ENCODE results near the gene SRGN. TPM values are rescaled to one million over a fixed set of nuclear protein-coding genes. Genes with fewer than 3 reads are reported as not detected.

SRGN gene
- total and polyA plus RNA-seq, 7 experiments from 2014 or later = 66.6 to 748 (median 118) TPM

DNA sequence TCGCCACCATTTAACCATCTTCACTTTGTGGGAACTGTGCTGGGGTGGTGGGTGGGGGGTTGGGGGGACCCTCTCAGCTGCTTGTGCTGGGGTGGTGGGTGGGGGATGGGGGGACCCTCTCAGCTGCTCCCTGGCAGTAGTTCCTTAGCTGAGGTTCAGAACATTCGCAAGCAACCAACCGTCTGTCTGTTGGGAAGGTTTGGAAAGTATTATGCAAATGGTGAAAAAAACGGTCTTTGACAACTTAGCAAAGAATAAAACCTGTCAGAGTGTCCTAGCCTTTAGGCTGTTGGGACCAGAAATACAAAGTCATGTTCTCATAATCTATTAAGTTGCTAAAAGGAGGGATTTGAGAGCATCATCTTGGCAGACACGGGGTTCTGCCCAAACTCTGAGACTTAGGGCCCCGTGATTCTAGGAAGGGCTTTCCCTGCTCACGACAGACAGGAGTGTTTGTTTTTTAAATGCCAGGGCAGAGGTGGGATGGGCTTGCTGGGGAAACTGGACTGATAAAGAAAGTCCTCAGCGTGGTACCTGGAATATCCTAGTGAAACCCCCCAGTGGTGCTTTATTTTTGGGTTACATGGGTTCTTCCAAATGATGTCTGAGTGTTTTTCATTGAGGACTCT lies 14.1 kb upstream of the SRGN start:
- no peak for ATAC-seq
- H3K27ac ChIP-seq (ENCODE audit: low read depth, low read length) = no peak overlapping the region
- DNase-seq = no peak
- H3K4me1 Mint-ChIP-seq = peaks cover 0 to 15% (median 8%) of the 10 kb centered on the region in 7 donors
- POLR2A ChIA-PET = no interaction called here
- no peak overlapping the region for H3K4me3 Mint-ChIP-seq
- H3K9me3 ChIP-seq (ENCODE audit: control insufficient read depth in 2 of 3, low read length in 3 of 3) = no peaks in the 10 kb centered on the region
- H3K36me3 Mint-ChIP-seq = no peaks in the 10 kb centered on the region
- no peaks in the 10 kb centered on the region for H3K9me3 Mint-ChIP-seq
- intact Hi-C loops (cut with micrococcal nuclease) = no loop called here
- CTCF ChIA-PET = no interaction called here
- no peaks in the 10 kb centered on the region for H3K27me3 Mint-ChIP-seq
- H3K36me3 ChIP-seq (ENCODE audit: control insufficient read depth in 2 of 3, insufficient read depth in 3 of 3, low read length in 3 of 3) = no peaks in the 10 kb centered on the region
- no peaks in the 10 kb centered on the region for H3K27me3 ChIP-seq (ENCODE audit: control insufficient read depth in 2 of 2, insufficient read depth in 2 of 2, low read length in 2 of 2)
- H3K27ac Mint-ChIP-seq = peak overlapping the region in 2 of 9 donors; percentile 6 to 18
- no peak overlapping the region for H3K4me3 ChIP-seq (ENCODE audit: low read length)
- H3K4me1 ChIP-seq (ENCODE audit: control insufficient read depth in 2 of 2, insufficient read depth in 2 of 2, low read length in 2 of 2) = no peaks in the 10 kb centered on the region

DNA sequence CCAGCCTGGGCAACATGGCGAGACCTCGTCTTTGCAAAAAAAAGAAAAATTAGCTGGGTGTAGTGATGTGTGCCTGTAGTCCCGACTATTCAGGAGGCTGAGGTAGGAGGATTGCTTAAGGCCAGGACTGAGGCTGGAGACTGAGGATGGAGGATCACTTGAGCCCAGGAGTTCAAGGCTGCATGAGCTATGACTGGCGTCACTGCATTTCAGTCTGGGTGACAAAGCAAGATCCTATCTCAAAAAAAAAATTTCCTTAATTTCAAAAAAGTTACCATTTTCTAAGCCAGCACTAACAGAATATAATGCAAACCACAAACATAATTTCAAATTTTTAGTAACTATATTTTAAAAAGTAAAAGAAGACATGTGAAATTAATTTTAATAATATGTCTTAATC lies 13.4 kb upstream of the SRGN start:
- H3K27me3 Mint-ChIP-seq = no peaks in the 10 kb centered on the region
- no peaks in the 10 kb centered on the region for H3K36me3 ChIP-seq (ENCODE audit: control insufficient read depth in 2 of 3, insufficient read depth in 3 of 3, low read length in 3 of 3)
- no peaks in the 10 kb centered on the region for H3K9me3 ChIP-seq (ENCODE audit: control insufficient read depth in 2 of 3, low read length in 3 of 3)
- H3K27ac ChIP-seq (ENCODE audit: low read depth, low read length) = no peak overlapping the region
- no peak for ATAC-seq
- H3K36me3 Mint-ChIP-seq = no peaks in the 10 kb centered on the region
- DNase-seq = no peak
- H3K4me1 ChIP-seq (ENCODE audit: control insufficient read depth in 2 of 2, insufficient read depth in 2 of 2, low read length in 2 of 2) = no peaks in the 10 kb centered on the region
- H3K4me3 Mint-ChIP-seq = no peak overlapping the region
- H3K4me3 ChIP-seq (ENCODE audit: low read length) = no peak overlapping the region
- H3K27me3 ChIP-seq (ENCODE audit: control insufficient read depth in 2 of 2, insufficient read depth in 2 of 2, low read length in 2 of 2) = no peaks in the 10 kb centered on the region
- peaks cover 0 to 15% (median 8%) of the 10 kb centered on the region in 7 donors for H3K4me1 Mint-ChIP-seq
- no peak overlapping the region for H3K27ac Mint-ChIP-seq
- intact Hi-C loops (cut with micrococcal nuclease) = no loop called here
- CTCF ChIA-PET = no interaction called here
- POLR2A ChIA-PET = no interaction called here
- no peaks in the 10 kb centered on the region for H3K9me3 Mint-ChIP-seq

DNA sequence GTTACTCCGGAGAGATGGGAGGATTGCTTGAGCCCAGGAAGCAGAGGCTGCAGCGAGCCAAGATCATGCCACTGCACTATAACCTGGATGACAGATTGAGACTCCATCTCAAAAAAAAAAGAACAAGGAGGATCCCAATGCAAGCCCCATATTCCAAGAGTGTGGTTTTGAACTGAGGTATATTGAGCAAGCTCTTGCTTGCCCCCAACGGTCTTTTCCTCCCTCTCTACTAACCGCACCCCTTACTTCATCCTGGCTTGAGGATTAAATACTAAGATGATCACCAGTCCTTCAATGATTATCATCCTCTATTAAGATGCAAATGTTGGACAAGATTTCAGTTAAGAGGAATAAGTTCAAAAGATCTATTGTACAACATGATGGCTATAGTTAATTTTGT lies 12.5 kb upstream of the SRGN start:
- no peaks in the 10 kb centered on the region for H3K9me3 ChIP-seq (ENCODE audit: control insufficient read depth in 2 of 3, low read length in 3 of 3)
- H3K4me3 ChIP-seq (ENCODE audit: low read length) = no peak overlapping the region
- Mint-ChIP-seq H3K27ac (no peak overlapping the region), H3K4me1 (peaks cover 0 to 16% (median 8%) of the 10 kb centered on the region in 7 donors), H3K4me3 (no peak overlapping the region), H3K9me3 (no peaks in the 10 kb centered on the region), H3K27me3 (no peaks in the 10 kb centered on the region), H3K36me3 (no peaks in the 10 kb centered on the region)
- CTCF ChIA-PET = no interaction called here
- H3K36me3 ChIP-seq (ENCODE audit: control insufficient read depth in 2 of 3, insufficient read depth in 3 of 3, low read length in 3 of 3) = no peaks in the 10 kb centered on the region
- H3K27ac ChIP-seq (ENCODE audit: low read depth, low read length) = no peak overlapping the region
- intact Hi-C loops (cut with micrococcal nuclease) = no loop called here
- DNase-seq = no peak
- POLR2A ChIA-PET = no interaction called here
- H3K4me1 ChIP-seq (ENCODE audit: control insufficient read depth in 2 of 2, insufficient read depth in 2 of 2, low read length in 2 of 2) = no peaks in the 10 kb centered on the region
- H3K27me3 ChIP-seq (ENCODE audit: control insufficient read depth in 2 of 2, insufficient read depth in 2 of 2, low read length in 2 of 2) = no peaks in the 10 kb centered on the region
- no peak for ATAC-seq

DNA sequence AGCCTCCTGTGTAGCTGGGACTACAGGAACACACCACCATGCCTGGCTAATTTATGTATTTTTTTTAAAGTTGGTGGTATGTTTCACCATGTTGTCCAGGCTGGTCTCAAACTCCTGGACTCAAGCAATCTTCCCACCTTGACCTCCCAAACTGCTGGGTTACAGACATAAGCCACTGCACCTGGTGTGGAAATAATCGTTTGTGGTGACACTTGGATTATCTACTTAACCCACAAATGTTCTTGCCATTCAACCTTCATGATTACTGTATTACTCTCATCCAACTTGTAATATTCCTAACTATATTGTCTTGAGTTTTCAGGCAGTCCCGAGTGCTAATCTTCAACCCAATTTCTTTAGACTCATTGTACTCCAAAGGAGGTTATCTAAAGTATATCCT lies 9.6 kb upstream of the SRGN start:
- H3K9me3 Mint-ChIP-seq = no peaks in the 10 kb centered on the region
- Histone ChIP-seq H3K9me3 (ENCODE audit: control insufficient read depth in 2 of 3, low read length in 3 of 3) (no peaks in the 10 kb centered on the region), H3K4me1 (ENCODE audit: control insufficient read depth in 2 of 2, insufficient read depth in 2 of 2, low read length in 2 of 2) (no peaks in the 10 kb centered on the region), H3K27me3 (ENCODE audit: control insufficient read depth in 2 of 2, insufficient read depth in 2 of 2, low read length in 2 of 2) (no peaks in the 10 kb centered on the region), H3K36me3 (ENCODE audit: control insufficient read depth in 2 of 3, insufficient read depth in 3 of 3, low read length in 3 of 3) (no peaks in the 10 kb centered on the region), H3K27ac (ENCODE audit: low read depth, low read length) (no peak overlapping the region), H3K4me3 (ENCODE audit: low read length) (no peak overlapping the region)
- no peak for DNase-seq
- H3K4me3 Mint-ChIP-seq = no peak overlapping the region
- POLR2A ChIA-PET = no interaction called here
- ATAC-seq = no peak
- H3K4me1 Mint-ChIP-seq = peaks cover 0 to 11% (median 1%) of the 10 kb centered on the region in 7 donors
- intact Hi-C loops (cut with micrococcal nuclease) = no loop called here
- CTCF ChIA-PET = no interaction called here
- H3K27me3 Mint-ChIP-seq = no peaks in the 10 kb centered on the region
- no peaks in the 10 kb centered on the region for H3K36me3 Mint-ChIP-seq
- H3K27ac Mint-ChIP-seq = peak overlapping the region in 1 of 9 donors; percentile 22

DNA sequence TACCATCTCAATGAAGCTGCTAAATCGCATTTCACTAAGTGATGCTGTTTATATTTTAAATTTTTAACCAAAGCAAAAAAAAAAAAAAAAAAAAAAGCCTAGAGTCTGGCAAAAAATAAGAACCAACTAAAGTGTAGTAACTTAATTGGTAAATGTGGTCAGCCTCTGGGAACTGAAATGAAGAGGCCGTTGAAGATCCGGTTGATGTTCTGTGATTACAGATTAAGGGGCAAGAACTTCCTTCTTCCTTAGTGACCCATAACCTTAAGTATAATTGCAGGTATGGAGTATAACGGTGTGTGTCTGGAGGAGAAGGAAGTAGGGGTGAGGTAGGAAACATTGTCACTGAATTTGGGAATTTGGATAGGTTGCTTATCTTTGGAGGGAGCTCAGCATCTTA lies 7.7 kb upstream of the SRGN start:
- Mint-ChIP-seq H3K27ac (peak overlapping the region in 3 of 9 donors; percentile 1 to 32 (median 2)), H3K9me3 (no peaks in the 10 kb centered on the region), H3K4me3 (no peak overlapping the region), H3K36me3 (no peaks in the 10 kb centered on the region), H3K4me1 (peaks cover 2 to 5% (median 3%) of the 10 kb centered on the region in 7 donors), H3K27me3 (no peaks in the 10 kb centered on the region)
- Histone ChIP-seq H3K4me3 (ENCODE audit: low read length) (no peak overlapping the region), H3K4me1 (ENCODE audit: control insufficient read depth in 2 of 2, insufficient read depth in 2 of 2, low read length in 2 of 2) (no peaks in the 10 kb centered on the region), H3K36me3 (ENCODE audit: control insufficient read depth in 2 of 3, insufficient read depth in 3 of 3, low read length in 3 of 3) (no peaks in the 10 kb centered on the region), H3K27me3 (ENCODE audit: control insufficient read depth in 2 of 2, insufficient read depth in 2 of 2, low read length in 2 of 2) (no peaks in the 10 kb centered on the region), H3K9me3 (ENCODE audit: control insufficient read depth in 2 of 3, low read length in 3 of 3) (no peaks in the 10 kb centered on the region), H3K27ac (ENCODE audit: low read depth, low read length) (no peak overlapping the region)
- ChIA-PET CTCF (interaction anchor here (0.9 to 1.5 kb wide), 3 partner anchors 12 to 32 kb away, joined by 3 to 6 read pairs (median 5); no protein-coding TSS in a partner anchor), POLR2A (interaction anchor here (1.2 kb wide), 1 partner anchor 8 kb away, joined by 3 read pairs; the partner anchor contains the start of gene SRGN)
- intact Hi-C loops (cut with micrococcal nuclease) = no loop called here
- DNase-seq (no peak), ATAC-seq (peak; percentile 41)

DNA sequence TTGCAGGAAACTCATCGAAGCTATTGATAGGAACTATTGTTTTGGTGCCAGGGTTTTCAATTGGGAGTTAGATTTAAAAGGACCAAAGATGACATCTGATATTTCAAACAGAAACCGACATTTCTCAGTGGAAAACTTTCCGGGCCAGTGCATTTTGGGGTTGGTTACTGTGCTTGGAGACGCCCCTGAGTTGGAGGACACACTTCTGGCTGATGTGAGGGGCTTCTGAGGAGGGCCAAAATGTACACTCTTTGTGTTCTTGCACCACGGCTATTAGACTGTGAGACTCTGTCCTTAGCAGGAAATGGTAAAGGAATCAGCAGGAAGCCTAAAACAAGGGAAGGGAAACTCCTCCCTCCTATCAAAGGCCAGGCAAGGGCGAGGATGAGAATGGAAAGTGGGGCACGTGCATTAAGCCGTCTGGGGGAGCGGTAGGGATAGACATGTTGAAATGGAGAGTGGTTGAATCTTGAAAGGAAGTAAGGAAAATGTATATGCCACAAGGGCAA lies 1.8 kb upstream of the SRGN start:
- Mint-ChIP-seq H3K27me3 (no peaks in the 10 kb centered on the region), H3K4me1 (peaks cover 25 to 52% (median 46%) of the 10 kb centered on the region in 7 donors), H3K36me3 (peaks cover 0 to 19% (median 0%) of the 10 kb centered on the region in 5 donors), H3K4me3 (peak overlapping the region; percentile 60 to 90 (median 80)), H3K9me3 (no peaks in the 10 kb centered on the region), H3K27ac (peak overlapping the region; percentile 80 to 99 (median 94))
- Histone ChIP-seq H3K9me3 (ENCODE audit: control insufficient read depth in 2 of 3, low read length in 3 of 3) (no peaks in the 10 kb centered on the region), H3K27me3 (ENCODE audit: control insufficient read depth in 2 of 2, insufficient read depth in 2 of 2, low read length in 2 of 2) (no peaks in the 10 kb centered on the region), H3K4me3 (ENCODE audit: low read length) (no peak overlapping the region), H3K4me1 (ENCODE audit: control insufficient read depth in 2 of 2, insufficient read depth in 2 of 2, low read length in 2 of 2) (peaks cover 13 to 30% of the 10 kb centered on the region in 2 donors), H3K36me3 (ENCODE audit: control insufficient read depth in 2 of 3, insufficient read depth in 3 of 3, low read length in 3 of 3) (no peaks in the 10 kb centered on the region), H3K27ac (ENCODE audit: low read depth, low read length) (peak overlapping the region; percentile 24)
- no peak for DNase-seq
- CTCF ChIA-PET = no interaction called here
- ATAC-seq = no peak
- intact Hi-C loops (cut with micrococcal nuclease) = loop anchor here in 1 of 2 donors (2.0 kb wide), 1 partner anchor 753 kb away; the partner anchor contains the start of genes HNRNPH3 and PBLD
- POLR2A ChIA-PET = interaction anchor here (0.5 to 1.0 kb wide), 3 partner anchors 24 to 558 kb away, joined by 3 to 4 read pairs (median 3); no protein-coding TSS in a partner anchor

Data from naive thymus-derived CD4-positive, alpha-beta T cell (primary cell).